Head of caudate nucleus (tissue), 42 donors: ENCODE results near the gene COPG2.
"Not testable (repeated sequence)": the region's sequence is repeated elsewhere in the genome, so short reads cannot be mapped to it uniquely, and the experiment has no call there.

Experiments used
- DNase-seq, 42 donors: peaks; one replicate each; pipeline versions ENCODE4 v3.0.0 to v3.0.0-alpha.2; 2020 to 2021; ENCODE audit warnings: mixed read lengths in 7 of 42
- intact Hi-C: fragments of 100-400 bp; cut with DNase I; formaldehyde crosslinking; loops from one replicate; pipeline ENCODE4 v1.15.0; 2022

Gene COPG2, protein sequence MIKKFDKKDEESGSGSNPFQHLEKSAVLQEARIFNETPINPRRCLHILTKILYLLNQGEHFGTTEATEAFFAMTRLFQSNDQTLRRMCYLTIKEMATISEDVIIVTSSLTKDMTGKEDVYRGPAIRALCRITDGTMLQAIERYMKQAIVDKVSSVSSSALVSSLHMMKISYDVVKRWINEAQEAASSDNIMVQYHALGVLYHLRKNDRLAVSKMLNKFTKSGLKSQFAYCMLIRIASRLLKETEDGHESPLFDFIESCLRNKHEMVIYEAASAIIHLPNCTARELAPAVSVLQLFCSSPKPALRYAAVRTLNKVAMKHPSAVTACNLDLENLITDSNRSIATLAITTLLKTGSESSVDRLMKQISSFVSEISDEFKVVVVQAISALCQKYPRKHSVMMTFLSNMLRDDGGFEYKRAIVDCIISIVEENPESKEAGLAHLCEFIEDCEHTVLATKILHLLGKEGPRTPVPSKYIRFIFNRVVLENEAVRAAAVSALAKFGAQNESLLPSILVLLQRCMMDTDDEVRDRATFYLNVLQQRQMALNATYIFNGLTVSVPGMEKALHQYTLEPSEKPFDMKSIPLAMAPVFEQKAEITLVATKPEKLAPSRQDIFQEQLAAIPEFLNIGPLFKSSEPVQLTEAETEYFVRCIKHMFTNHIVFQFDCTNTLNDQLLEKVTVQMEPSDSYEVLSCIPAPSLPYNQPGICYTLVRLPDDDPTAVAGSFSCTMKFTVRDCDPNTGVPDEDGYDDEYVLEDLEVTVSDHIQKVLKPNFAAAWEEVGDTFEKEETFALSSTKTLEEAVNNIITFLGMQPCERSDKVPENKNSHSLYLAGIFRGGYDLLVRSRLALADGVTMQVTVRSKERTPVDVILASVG

DNA sequence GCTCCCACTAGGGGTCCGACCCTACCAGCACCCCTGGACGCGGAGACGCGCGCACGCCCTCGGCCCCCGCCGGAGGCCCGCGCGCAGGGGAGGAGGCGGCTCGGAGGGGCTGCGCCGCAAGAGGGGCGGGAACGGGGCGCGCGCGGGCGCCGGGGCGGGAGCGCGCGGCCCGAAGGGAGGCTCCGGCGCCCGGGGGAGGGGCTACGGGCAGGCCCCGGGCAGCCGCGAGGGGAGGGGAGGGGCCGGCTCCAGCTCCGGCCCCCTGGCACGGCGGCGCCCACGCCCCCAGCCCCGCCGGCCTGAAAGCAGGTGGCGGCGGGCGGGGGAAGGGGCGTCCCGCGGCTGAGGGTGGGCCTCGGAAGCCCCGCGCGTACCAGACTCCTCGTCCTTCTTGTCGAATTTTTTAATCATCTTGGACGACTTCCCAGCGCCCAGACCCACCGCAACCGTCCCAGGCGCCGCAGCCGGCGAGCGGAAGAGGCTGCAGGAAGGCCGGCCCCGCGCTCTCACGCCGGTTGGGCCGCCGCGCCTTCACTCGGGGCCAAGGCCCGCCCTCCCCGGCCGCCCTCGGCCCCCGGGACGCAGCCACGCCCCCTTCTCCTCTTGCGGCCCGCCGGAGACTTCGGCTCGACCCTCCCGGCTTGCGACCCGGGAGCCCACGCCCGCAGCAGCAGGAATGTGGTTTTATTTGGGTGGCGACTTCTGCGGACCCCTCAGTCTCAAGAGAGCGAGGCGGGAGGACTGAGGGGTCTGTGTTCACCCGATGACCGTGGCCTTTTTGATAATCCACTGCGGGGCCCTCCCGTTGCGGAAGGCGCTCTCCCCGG lies at the start of gene COPG2:
COPG2 (minus strand) TSS at position 491 of the 827 bp plus-strand sequence; CDS start at position 411, 80 bp downstream.
- intact Hi-C loops = loop anchor here (5.0 kb wide), 1 partner anchor 596 kb away; the partner anchor contains the start of gene KLHDC10

DNA sequence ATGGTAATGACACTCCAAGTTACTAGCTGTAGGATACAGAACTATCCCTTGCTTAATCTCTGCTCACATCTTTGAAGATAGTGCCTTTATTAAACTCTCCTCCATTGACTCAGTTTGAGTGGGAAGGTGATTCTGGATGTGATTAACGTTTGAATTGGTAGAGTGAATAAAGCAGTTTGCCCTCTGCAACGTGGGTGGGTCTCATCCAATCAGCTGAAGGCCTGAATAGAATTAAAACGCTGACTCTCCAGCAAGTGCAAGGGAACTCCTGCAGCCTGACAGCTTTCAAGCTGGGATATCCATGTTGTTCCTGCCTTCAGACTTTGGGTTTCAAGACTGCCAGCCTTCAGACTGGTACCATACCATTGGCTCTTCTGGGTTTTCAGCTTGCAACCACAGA lies 43.9 kb upstream of the COPG2 start:
- peak in 33 of 42 donors; percentile 8 to 80 (median 41) for DNase-seq
- intact Hi-C loops = no loop called here

More for the DNA sequence above, at the start of gene COPG2:
- DNase-seq = peak; percentile 51 to 93 (median 87)

DNA sequence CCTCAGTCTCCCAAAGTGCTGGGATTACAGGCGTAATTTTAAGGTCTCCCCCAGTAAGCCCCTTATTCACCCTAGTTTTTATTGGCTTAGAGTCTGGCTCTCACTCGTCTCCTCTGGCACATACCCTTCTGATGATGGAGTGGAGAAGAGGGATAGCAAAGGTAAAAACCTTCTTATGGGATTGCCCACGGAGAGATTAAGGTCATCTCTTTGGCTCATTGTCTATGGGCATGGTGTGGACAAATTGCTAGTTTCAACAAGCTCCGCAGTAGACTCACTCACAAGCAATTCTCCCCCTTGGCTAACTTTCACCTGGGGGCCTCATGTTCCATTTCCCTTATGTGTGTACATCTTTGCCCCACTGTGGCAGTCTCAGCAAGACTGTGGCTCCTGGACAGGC lies 40.2 kb upstream of the COPG2 start:
- DNase-seq = no peak
- intact Hi-C loops = no loop called here

DNA sequence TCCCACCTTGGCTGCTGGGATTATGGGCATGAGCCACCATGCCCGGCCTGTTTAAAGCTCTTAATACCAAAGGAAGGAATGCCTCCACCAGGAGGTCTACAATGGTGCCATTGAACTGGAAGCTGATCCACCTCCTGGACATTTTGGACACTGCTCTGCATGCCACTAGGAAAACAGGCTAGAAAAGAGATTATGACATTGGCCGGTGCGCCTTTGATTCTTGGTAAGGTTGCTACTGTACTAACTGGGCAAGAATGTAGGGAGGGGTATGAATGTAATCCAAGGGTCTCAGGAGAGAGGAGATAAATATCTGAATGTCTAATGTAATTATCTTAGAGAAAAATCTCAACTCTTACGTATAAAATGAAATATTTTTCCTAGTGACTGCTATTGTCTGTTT lies 39.5 kb upstream of the COPG2 start:
- intact Hi-C loops = no loop called here
- DNase-seq = no peak

DNA sequence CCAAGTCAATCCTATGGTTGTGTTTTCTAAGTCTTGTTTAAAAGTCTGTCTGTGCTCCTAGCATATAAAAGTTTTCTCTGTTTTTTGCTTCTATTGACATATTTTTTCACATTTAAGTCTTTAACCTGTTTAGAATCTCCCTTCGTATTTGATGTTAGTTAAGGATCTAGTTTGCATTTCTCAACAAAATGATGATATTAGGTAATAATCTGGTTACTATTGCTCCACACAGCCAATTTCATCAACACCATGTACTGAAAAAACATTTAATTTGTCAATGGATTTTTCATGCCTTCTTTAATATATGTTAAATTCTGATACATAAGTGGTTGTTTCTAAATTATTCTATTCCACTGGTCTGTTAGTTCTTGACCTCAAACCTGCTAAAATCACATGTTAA lies 35.3 kb upstream of the COPG2 start:
- intact Hi-C loops = no loop called here
- DNase-seq = no peak

DNA sequence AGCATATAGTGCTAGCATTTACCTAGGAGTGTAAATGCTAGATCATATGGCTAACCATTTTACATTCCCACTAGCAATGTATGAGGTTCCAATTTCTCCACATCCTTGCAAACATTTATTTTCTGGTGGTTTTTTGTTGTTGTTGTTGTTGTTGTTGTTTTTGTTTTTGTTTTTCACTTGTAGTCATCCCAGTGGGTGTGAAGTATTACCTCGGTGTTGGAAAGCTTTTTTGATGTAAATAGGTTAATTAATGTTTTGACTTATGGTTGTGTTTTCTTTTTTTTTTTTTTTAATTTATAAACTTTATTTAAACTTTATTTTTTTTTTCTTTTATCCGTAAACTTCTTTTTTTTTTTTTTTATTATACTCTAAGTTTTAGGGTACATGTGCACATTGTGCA lies 33.1 kb upstream of the COPG2 start:
- DNase-seq = no peak
- intact Hi-C loops = no loop called here

DNA sequence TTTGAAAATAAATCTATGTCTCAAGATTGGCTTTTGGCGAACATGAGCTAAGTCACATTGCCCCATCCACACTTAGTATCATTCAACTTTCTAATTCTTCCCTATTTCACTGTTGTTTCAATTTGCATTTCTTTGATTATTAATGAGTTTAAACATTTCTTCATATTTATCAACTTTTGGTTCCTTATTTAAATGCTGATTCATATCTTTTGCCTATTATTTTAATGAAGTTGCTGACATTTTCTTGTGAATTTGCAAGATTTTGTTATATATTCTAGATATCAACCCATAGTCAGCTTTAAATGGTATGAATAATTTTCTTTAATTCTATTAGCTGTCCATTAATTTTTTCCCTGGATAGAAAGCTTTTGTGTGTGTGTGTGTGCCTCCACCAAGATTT lies 32.2 kb upstream of the COPG2 start:
- intact Hi-C loops = no loop called here
- DNase-seq = no peak

DNA sequence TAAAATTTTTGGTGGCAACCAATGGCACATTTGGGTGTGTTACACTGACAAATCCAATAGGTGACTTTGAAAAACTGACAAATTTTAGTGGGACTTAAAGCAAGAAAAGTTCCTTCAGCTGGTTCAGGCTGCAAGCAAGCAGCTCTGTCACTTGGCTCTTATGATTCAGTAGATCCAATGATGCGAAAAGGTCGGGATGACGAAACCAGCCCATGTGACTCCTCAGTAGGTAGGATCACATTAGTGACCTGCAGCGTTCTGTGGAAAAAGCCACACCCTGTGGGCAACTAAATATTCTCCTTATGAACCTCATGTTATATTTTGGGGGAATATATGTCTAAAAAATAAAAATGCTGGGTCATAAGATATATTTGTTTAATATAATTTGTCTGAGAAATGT lies 31.1 kb upstream of the COPG2 start:
- DNase-seq = no peak
- intact Hi-C loops = no loop called here

DNA sequence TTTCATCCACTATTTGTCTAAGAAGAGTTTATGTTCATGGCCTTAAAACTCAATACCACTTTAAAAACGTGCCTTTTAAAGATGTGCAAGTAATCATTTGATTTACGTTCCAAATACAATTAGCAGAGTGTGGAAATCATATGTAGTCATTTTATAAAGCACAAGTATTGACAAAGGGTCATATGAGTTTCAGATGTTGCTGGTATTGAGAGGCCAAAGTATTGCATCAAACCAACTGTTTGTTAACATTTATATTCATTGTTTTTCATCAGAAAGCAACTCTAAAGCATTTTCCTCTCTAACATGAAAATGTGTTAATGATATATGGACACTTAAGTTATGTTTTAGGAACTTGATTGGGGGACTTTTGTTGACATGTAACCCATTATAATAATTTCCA lies 29.3 kb upstream of the COPG2 start:
- no peak for DNase-seq
- intact Hi-C loops = no loop called here

DNA sequence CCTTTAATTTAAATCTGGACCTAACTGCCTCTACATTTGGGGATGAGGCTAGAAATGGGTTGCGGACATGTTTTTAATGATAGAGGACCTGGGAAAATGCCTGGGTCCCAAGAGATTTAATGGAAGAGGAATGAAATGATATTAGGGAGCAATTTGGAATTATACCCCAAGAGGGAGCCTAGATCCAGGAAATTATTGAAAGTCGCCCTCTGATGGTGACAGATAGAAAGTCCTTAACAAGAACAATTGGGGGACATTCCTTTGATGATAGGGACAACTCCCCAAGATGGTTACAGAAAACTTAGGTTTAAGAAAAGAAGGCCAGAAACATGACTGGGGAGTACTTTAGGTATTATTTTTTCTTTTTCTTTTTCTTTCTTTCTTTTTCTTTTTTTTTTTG lies 27.3 kb upstream of the COPG2 start:
- intact Hi-C loops = no loop called here

DNA sequence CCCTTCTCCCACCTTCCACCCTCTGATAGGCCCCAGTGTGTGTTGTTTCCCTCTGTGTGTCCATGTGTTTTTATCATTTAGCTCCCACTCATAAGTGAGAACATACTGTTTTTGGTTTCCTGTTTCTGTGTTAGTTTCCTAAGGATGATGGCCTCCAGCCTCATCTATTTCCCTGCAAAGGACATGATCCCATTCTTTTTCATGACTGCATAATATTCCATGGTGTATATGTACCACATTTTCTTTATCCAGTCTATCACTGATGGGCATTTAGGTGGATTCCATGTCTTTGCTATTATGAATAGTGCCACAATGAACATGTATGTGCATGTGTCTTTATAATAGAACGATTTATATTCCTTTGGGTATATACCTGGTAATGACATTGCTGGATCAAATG lies 23.8 kb upstream of the COPG2 start:
- DNase-seq, intact Hi-C loops: not testable (repeated sequence)

More for the DNA sequence above, 27.3 kb upstream of the COPG2 start:
- peak in 4 of 42 donors; percentile 1 to 17 (median 6) for DNase-seq

DNA sequence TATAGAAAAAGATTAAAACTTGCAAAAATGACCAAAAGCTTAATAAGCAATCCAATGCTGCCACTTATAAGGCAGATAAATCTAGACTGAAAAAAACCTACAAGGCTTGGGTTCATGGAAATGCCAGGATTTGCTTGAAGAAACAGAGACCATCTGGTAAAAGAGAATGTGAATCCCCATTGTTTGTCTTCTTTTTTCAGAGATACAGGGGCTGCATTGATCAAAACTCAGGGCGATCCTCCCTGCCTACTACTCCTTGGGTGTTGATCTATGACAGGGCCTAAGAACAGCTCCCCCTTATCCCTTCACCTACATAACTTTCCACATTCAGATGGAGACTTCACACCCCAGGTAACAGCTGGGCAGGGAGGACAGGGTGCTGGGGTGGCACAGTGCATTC lies 21.1 kb upstream of the COPG2 start:
- DNase-seq = no peak
- intact Hi-C loops = no loop called here

DNA sequence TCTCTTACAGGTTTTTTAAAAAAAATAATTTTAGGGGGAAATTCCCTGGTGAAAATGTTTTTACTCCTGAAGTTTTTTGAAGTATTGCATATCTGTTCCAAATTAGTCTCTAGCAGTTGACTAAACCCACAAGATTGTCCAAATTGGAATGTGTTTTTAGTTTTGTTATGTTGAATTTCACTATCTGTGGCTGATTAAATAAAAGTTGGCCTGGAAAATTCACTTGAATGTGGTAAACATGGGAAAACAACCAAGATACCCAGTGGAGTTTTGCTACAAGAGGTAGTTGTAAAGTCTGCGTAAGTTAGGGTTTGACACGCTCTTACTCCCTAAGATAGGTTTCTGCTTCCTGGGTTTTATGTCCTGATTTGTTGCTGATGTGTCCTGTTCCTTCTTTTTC lies 14.5 kb upstream of the COPG2 start:
- intact Hi-C loops = no loop called here
- no peak for DNase-seq

DNA sequence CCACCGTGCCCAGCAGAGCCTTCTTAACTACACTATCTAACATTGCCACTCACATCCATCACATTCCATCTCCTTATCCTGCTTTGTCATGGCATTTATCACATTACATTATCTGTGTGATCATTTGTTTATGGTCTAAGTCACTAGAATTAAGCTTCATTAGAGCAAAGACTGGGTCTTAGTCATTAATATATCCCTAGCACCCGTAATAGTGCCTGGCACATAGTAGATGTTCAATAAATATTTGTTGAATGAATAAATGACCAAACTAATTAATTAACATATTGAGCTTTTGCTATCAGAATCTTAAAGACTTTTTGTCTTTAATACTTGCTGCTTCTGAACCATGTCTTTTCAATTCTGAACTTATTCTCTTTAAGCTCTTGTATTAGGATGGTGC lies 5.9 kb upstream of the COPG2 start:
- intact Hi-C loops = no loop called here
- DNase-seq = no peak

DNA sequence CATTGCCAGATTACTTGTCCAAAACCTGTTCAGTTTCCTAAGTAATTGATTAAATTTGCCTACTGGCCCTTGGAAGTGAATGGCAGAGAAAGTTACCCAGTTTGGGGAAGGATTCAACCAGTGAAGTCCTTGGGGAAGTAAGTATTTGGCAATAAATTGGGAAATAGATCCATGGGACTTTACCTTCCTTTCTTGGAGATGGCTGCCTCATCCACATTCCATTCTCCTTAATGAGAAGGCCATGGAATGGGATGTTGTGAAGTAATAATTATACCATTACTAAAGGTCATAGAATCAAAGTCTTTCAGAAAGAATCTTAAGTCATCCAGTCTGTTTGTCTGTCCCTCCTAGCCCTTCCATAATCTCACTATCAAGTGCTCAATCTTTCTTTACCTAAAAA lies 4.5 kb upstream of the COPG2 start:
- intact Hi-C loops = no loop called here
- no peak for DNase-seq

DNA sequence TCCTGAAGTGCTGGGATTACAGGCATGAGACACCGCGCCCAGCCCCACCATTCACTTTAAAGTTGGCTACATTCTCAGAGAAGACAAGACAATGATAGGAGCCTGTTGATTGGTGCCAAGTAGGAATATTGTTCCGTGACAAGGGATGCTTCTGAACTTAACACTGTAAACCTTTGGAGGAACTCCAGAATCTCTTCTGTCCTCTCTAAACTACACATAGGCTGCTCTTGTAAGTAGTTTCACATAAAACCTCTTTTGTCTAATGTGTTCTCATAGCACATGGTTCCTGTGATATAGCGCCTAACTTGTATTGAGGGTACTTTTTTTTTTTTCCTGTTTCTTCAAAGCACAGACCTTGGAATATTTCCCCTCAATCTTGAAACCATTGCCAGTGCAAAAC lies 3.6 kb upstream of the COPG2 start:
- no peak for DNase-seq
- intact Hi-C loops = no loop called here

DNA sequence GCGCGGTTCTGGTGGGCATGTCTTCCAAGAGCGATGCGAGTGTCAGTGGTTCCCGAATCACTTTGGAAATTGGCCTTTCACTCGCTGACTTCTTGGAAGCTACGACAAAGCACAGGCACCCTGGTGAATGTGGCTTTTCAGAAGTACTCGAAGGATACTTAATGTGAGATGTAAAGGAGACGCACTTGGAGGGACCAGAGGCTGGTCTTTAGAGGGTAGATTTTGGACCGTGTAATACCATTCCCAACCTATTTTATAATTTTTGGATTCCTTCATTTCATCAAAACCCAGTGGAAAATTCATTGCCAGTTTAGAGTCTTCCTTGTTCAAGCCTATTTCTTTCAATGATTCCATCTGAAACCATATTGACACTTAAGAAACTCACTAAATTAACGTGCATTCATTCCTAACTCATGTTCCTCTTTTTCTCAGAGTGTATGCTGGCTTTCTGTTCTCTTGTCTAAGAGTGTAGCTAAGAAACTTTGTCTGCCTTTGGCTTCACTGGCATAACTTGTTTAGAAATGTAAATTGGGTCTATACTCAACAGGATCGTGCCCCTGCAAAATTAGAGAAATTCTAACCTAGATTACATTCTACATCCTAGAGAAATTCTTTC lies 645 bp upstream of the COPG2 start:
- intact Hi-C loops = loop anchor here (5.0 kb wide), 1 partner anchor 597 kb away; the partner anchor contains the start of gene KLHDC10

DNA sequence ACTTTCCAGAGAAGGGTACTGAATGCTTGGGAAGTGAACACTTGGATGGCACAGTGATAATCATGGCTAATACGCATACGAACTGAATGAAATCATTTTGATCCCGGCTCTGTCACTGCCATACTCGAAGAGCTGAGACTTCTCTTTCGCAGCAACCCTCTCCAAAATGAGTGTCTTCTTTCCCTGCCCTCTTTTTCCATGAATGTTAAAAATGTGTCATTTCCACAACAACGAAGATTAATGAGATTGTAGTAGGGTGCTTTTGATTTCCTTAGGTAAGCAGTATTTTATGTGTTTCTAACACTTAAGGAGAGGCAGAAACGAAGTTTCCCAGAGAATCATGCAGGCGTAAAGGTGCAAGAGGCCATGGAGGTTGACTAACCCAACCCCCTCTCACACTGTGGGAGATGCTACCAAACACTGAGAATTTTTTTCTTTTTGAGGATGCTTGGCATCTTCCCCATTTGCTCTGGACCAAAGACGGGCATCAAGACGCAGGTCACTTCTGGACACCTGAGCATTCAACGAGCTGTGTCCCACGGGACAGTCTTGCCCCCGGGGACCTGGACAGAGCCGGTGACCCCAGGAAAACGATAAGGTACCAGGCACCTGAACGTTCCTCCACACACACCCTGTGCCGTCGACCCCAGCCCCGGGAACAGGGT lies 823 bp downstream of the COPG2 start:
- intact Hi-C loops = loop anchor here (5.0 kb wide), 1 partner anchor 595 kb away; the partner anchor contains the start of gene KLHDC10
- DNase-seq = peak in 19 of 42 donors; percentile 2 to 41 (median 14)

More for the DNA sequence above, 645 bp upstream of the COPG2 start:
- DNase-seq = peak in 3 of 42 donors; percentile 24 to 65 (median 49)
